BLaER1 treated with 17β-estradiol and CSF1 and Interleukin-3, amounts not matched to agents 10 nM and 100 nM (cell line): ENCODE results near the gene CASP7.

Experiments
- H3K27ac ChIP-seq, 11 experiments: shearing (Covaris generic); formaldehyde crosslinking; 2 replicates each; pipeline ENCODE4 v1.8.1; 2022
- H3K27me3 ChIP-seq, 11 experiments: shearing (Covaris generic); formaldehyde crosslinking; 2 replicates each; pipeline ENCODE4 v1.8.1; 2022
- H3K36me3 ChIP-seq, 11 experiments: shearing (Covaris generic); formaldehyde crosslinking; 2 replicates each; pipeline ENCODE4 v1.8.1; 2022
- H3K4me1 ChIP-seq, 10 experiments: shearing (Covaris generic); formaldehyde crosslinking; 2 replicates each; pipeline ENCODE4 v1.8.1; 2022
- H3K4me2 ChIP-seq, 11 experiments: shearing (Covaris generic); formaldehyde crosslinking; 2 replicates each; pipeline ENCODE4 v1.8.1; 2022
- H3K4me3 ChIP-seq, 10 experiments: shearing (Covaris generic); formaldehyde crosslinking; 2 replicates each; pipeline ENCODE4 v1.8.1; 2022
- H3K9ac ChIP-seq, 11 experiments: shearing (Covaris generic); formaldehyde crosslinking; 2 replicates each; pipeline ENCODE4 v1.8.1; 2022
- H3K9me3 ChIP-seq, 11 experiments: shearing (Covaris generic); formaldehyde crosslinking; replicated peaks in 1 of 11; 2 replicates each; pipeline ENCODE4 v1.8.1; 2022
- H4K20me1 ChIP-seq, 11 experiments: shearing (Covaris generic); formaldehyde crosslinking; 2 replicates each; pipeline ENCODE4 v1.8.1; 2022
- Cebpa-rat ChIP-seq, 11 experiments: shearing (Covaris generic); IDR thresholded peaks; 2 replicates each; pipeline ENCODE4 v1.8.1; 2022

Gene CASP7

DNA sequence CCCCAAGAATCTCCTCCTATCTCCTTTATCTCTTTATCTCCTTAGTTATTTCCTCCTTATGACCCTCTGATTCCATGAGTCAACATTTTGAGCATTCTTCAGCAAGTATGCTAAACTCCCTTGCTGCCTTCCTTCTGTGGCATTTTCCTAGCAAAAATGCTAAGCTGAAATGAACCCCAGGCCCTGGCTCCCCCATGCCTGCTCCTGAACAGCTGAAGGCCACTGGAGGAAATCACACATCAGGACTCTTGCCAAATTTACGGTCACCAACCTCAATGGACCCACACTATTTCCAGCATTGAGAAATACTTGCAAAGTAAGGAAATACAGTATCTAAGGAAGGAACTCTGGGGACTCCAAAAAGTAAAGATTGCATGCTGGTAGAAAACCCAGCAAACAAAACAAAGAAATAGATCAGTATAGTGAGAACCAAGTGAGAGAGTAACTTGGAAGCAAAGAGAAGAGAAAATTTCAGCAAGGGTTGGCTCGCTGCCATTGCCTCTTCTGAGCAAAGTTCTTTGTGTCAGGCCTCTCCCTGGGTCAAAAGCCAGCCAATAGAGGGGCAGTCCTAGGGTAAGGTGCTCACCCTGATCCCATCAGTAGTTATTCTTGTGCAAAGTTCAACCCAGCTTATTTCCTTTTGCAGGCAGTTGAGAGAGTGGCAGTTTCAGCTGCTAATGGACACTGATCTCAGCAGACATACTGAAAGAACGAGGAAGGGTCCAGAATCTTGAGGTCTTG, 66.7 kb downstream of the CASP7 start:
- H4K20me1 ChIP-seq: no peaks in the 10 kb centered on the region
- H3K4me3 ChIP-seq: no peak overlapping the region
- no peaks in the 10 kb centered on the region for H3K27me3 ChIP-seq
- H3K36me3 ChIP-seq: no peaks in the 10 kb centered on the region
- no peak for TF ChIP-seq Cebpa-rat (IDR thresholded peaks at IDR 0.05)
- no peak overlapping the region for H3K4me2 ChIP-seq
- H3K9ac ChIP-seq: no peak overlapping the region
- H3K4me1 ChIP-seq: peaks cover 0 to 7% (median 6%) of the 10 kb centered on the region in 10 experiments; a peak in 10 of 20 replicates
- H3K27ac ChIP-seq: no peak overlapping the region
- no peaks in the 10 kb centered on the region; a peak in 1 of 22 replicates for H3K9me3 ChIP-seq

- Histone ChIP-seq H3K27me3 (no peaks in the 10 kb centered on the region), H3K9me3 (no peaks in the 10 kb centered on the region), H3K36me3 (no peaks in the 10 kb centered on the region), H4K20me1 (no peaks in the 10 kb centered on the region), H3K27ac (peak within 1 kb of the TSS in 1 of 11 experiments; percentile 35; a peak in 1 of 22 replicates), H3K4me1 (peaks cover 0 to 10% (median 8%) of the 10 kb centered on the region in 10 experiments; a peak in 10 of 20 replicates), H3K9ac (no peak within 1 kb of the TSS), H3K4me2 (peak within 1 kb of the TSS in 7 of 11 experiments; percentile 5 to 33 (median 11); a peak in 12 of 22 replicates), H3K4me3 (no peak within 1 kb of the TSS)
- no peak for TF ChIP-seq Cebpa-rat (IDR thresholded peaks at IDR 0.05)
These were observed 71.5 kb downstream of the CASP7 start, which contains the start of gene PLEKHS1 for GRCh38 chr10:113751181-113751732. Gene PLEKHS1 (plus strand): TSS chr10:113751682. CDS start chr10:113755278, 3,596 bp downstream.

DNA sequence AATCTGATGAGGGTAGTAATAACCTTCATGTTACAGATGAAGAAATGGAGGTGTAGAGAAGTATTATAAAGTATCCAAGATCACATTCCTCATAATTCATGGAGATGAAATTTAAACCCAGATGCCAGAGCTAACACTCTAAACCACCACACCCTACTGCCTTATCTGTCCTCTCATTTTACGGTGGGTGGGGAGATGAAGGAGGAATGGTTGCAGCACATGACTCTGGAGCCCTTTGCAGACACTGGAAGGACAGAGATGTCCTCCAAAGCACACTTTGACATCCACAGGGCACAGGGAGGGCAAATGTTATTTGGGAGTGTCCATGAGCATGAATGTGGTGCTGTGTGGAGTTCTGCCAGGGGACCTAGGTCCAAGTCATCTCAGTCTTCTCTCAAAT, 72.8 kb downstream of the CASP7 start:
- Histone ChIP-seq H3K9ac (no peak overlapping the region), H3K4me2 (no peak overlapping the region), H3K27ac (no peak overlapping the region), H3K27me3 (no peaks in the 10 kb centered on the region), H3K36me3 (no peaks in the 10 kb centered on the region), H3K9me3 (no peaks in the 10 kb centered on the region), H3K4me3 (no peak overlapping the region), H4K20me1 (no peaks in the 10 kb centered on the region), H3K4me1 (peaks cover 0 to 10% (median 8%) of the 10 kb centered on the region in 10 experiments; a peak in 10 of 20 replicates)
- TF ChIP-seq Cebpa-rat (IDR thresholded peaks at IDR 0.05): no peak

GRCh38 chr10:113753020-113753692, 73.4 kb downstream of the CASP7 start:
- Histone ChIP-seq H3K36me3 (no peaks in the 10 kb centered on the region), H3K9me3 (no peaks in the 10 kb centered on the region), H3K27me3 (no peaks in the 10 kb centered on the region), H3K27ac (no peak overlapping the region), H3K4me3 (no peak overlapping the region), H4K20me1 (no peaks in the 10 kb centered on the region), H3K4me1 (peaks cover 0 to 10% (median 8%) of the 10 kb centered on the region in 10 experiments; a peak in 10 of 20 replicates), H3K9ac (no peak overlapping the region), H3K4me2 (no peak overlapping the region)
- TF ChIP-seq Cebpa-rat (IDR thresholded peaks at IDR 0.05): no peak

- Histone ChIP-seq H3K4me2 (no peak overlapping the region), H3K27ac (no peak overlapping the region), H3K9me3 (no peaks in the 10 kb centered on the region)
These were observed 74.4 kb downstream of the CASP7 start for GRCh38 chr10:113754125-113754524.

GRCh38 chr10:113754768-113755167, 75.1 kb downstream of the CASP7 start:
- H3K9ac ChIP-seq: no peak overlapping the region
- H3K27ac ChIP-seq: no peak overlapping the region
- no peaks in the 10 kb centered on the region for H4K20me1 ChIP-seq
- no peak for TF ChIP-seq Cebpa-rat (IDR thresholded peaks at IDR 0.05)
- H3K4me3 ChIP-seq: no peak overlapping the region
- H3K4me2 ChIP-seq: no peak overlapping the region
- H3K36me3 ChIP-seq: no peaks in the 10 kb centered on the region
- H3K9me3 ChIP-seq: no peaks in the 10 kb centered on the region
- H3K4me1 ChIP-seq: peaks cover 0 to 10% (median 8%) of the 10 kb centered on the region in 10 experiments; a peak in 10 of 20 replicates
- H3K27me3 ChIP-seq: no peaks in the 10 kb centered on the region

More at GRCh38 chr10:113754125-113754524, 74.4 kb downstream of the CASP7 start:
- no peak for TF ChIP-seq Cebpa-rat (IDR thresholded peaks at IDR 0.05)
- Histone ChIP-seq H3K36me3 (no peaks in the 10 kb centered on the region), H3K27me3 (no peaks in the 10 kb centered on the region), H4K20me1 (no peaks in the 10 kb centered on the region), H3K4me1 (peaks cover 0 to 10% (median 8%) of the 10 kb centered on the region in 10 experiments; a peak in 10 of 20 replicates), H3K9ac (no peak overlapping the region), H3K4me3 (no peak overlapping the region)

GRCh38 chr10:113756940-113757543, 77.3 kb downstream of the CASP7 start:
- H4K20me1 ChIP-seq: no peaks in the 10 kb centered on the region
- H3K4me2 ChIP-seq: no peak overlapping the region
- no peak for TF ChIP-seq Cebpa-rat (IDR thresholded peaks at IDR 0.05)
- H3K4me3 ChIP-seq: no peak overlapping the region
- H3K9me3 ChIP-seq: no peaks in the 10 kb centered on the region
- no peaks in the 10 kb centered on the region for H3K27me3 ChIP-seq
- H3K9ac ChIP-seq: no peak overlapping the region
- H3K36me3 ChIP-seq: no peaks in the 10 kb centered on the region
- H3K4me1 ChIP-seq: no peaks in the 10 kb centered on the region
- H3K27ac ChIP-seq: no peak overlapping the region

GRCh38 chr10:113762083-113762482, 82.4 kb downstream of the CASP7 start:
- no peaks in the 10 kb centered on the region for H3K36me3 ChIP-seq
- no peak overlapping the region for H3K9ac ChIP-seq
- H3K27ac ChIP-seq: no peak overlapping the region
- H3K27me3 ChIP-seq: no peaks in the 10 kb centered on the region
- H3K4me1 ChIP-seq: no peaks in the 10 kb centered on the region
- peaks cover 13 to 18% (median 17%) of the 10 kb centered on the region in 11 experiments; a peak in 21 of 22 replicates for H3K9me3 ChIP-seq
- no peaks in the 10 kb centered on the region for H4K20me1 ChIP-seq
- no peak overlapping the region for H3K4me2 ChIP-seq
- H3K4me3 ChIP-seq: no peak overlapping the region
- TF ChIP-seq Cebpa-rat (IDR thresholded peaks at IDR 0.05): no peak

- Histone ChIP-seq H3K9ac (no peak overlapping the region), H3K4me2 (no peak overlapping the region), H4K20me1 (no peaks in the 10 kb centered on the region), H3K4me1 (no peaks in the 10 kb centered on the region), H3K36me3 (no peaks in the 10 kb centered on the region), H3K27ac (no peak overlapping the region), H3K27me3 (no peaks in the 10 kb centered on the region), H3K9me3 (peaks cover 13 to 18% (median 17%) of the 10 kb centered on the region in 11 experiments; a peak in 21 of 22 replicates), H3K4me3 (no peak overlapping the region)
- TF ChIP-seq Cebpa-rat (IDR thresholded peaks at IDR 0.05): no peak
These were observed 84.9 kb downstream of the CASP7 start for GRCh38 chr10:113764582-113764981.
